Natural killer cell (primary cell): ENCODE results near the gene ZNF326. TPM values are rescaled to one million over a fixed set of nuclear protein-coding genes. Genes with fewer than 3 reads are reported as not detected.

Experiments
- ATAC-seq, 3 donors: fragments of 150-1000 bp in 2 of 3; fragments of 200-7000 bp in 1 of 3; cut with Tn5 transposase; 1 replicate in 1 of 3; 2 replicates in 2 of 3; pipeline ENCODE4 v1.10.0; 2021; ENCODE audit warnings: mild to moderate bottlenecking in 2 of 3, moderate library complexity in 2 of 3
- DNase-seq, 2 donors: peaks; one replicate each; pipeline versions ENCODE4 v3.0.0 to v3.0.0-alpha.2; 2013 to 2021; ENCODE audit warnings: mixed read lengths in 1 of 2
- H3K27ac ChIP-seq: one replicate; pipeline ENCODE4 v1.5.1; 2013; ENCODE audit warnings: mild to moderate bottlenecking, low read length
- H3K27me3 ChIP-seq: one replicate; pipeline ENCODE4 v1.6.1; 2013; ENCODE audit warnings: low read length; ENCODE audit not compliant: control insufficient read depth, insufficient read depth
- H3K36me3 ChIP-seq: one replicate; pipeline ENCODE4 v1.6.1; 2013; ENCODE audit warnings: low read length; ENCODE audit not compliant: control insufficient read depth, insufficient read depth
- H3K4me1 ChIP-seq: one replicate; pipeline ENCODE4 v1.6.1; 2013; ENCODE audit warnings: low read length; ENCODE audit not compliant: control insufficient read depth, insufficient read depth
- H3K4me3 ChIP-seq: one replicate; pipeline ENCODE4 v1.5.1; 2013; ENCODE audit warnings: low read length
- H3K9me3 ChIP-seq: one replicate; pipeline ENCODE4 v1.6.1; 2013; ENCODE audit warnings: low read length; ENCODE audit not compliant: control insufficient read depth, insufficient read depth
- H3K27ac Mint-ChIP-seq, 2 donors: one replicate each; pipeline ENCODE4 v1.8.0; 2022; ENCODE audit warnings: mild to moderate bottlenecking in 2 of 2, mixed read lengths in 2 of 2, moderate library complexity in 1 of 2
- H3K27me3 Mint-ChIP-seq, 2 donors: one replicate each; pipeline ENCODE4 v1.8.0; 2022; ENCODE audit warnings: low read depth in 2 of 2, mixed read lengths in 2 of 2
- H3K36me3 Mint-ChIP-seq: one replicate; pipeline ENCODE4 v1.8.0; 2022; ENCODE audit warnings: mixed read lengths
- H3K4me1 Mint-ChIP-seq, 2 donors: one replicate each; pipeline ENCODE4 v1.8.0; 2022; ENCODE audit warnings: mixed read lengths in 2 of 2
- H3K4me3 Mint-ChIP-seq: one replicate; pipeline ENCODE4 v1.8.0; 2022; ENCODE audit warnings: mild to moderate bottlenecking, moderate library complexity, mixed read lengths
- H3K9me3 Mint-ChIP-seq, 2 donors: one replicate each; pipeline ENCODE4 v1.8.0; 2022; ENCODE audit warnings: mixed read lengths in 2 of 2
- CTCF ChIP-seq: fragments of 200-600 bp; IDR thresholded peaks from one replicate; pipeline ENCODE4 v1.8.0; 2022; ENCODE audit warnings: antibody characterized with exemption
- WGBS: methylation state at CpG from one replicate; pipeline ENCODE4 v1.1.7; 2013; ENCODE audit warnings: missing lambda C conversion rate; ENCODE audit not compliant: insufficient coverage; 5-methylcytosine and 5-hydroxymethylcytosine counted together
- intact Hi-C: fragments of 100-400 bp; cut with micrococcal nuclease; formaldehyde crosslinking; loops from one replicate; pipeline ENCODE4 v1.14.2; 2022
- total RNA-seq, 4 donors: library from RNA; stranded (reverse); fragments of 120-200 nt in 1 of 4; gene quantifications; one replicate each; pipeline versions ENCODE4 v1.2.3 to v1.2.4, GENCODE V29; 2013 to 2022

ZNF326 gene
- total RNA-seq, 3 donors from 2014 or later (not counting 1 experiment from before 2014, with no cell fraction given): 44.4 to 49.2 (median 45.7) TPM

GRCh38 chr1:89962024-89962741 is 32.7 kb upstream of the ZNF326 start:
- Mint-ChIP-seq H3K36me3 (no peaks in the 10 kb centered on the region), H3K27ac (no peak overlapping the region), H3K9me3 (no peaks in the 10 kb centered on the region), H3K4me1 (peaks cover 39 to 44% of the 10 kb centered on the region in 2 donors), H3K4me3 (no peak overlapping the region), H3K27me3 (peaks cover 0 to 3% of the 10 kb centered on the region in 2 donors)
- DNase-seq (no peak), ATAC-seq (peak in 1 of 3 donors; percentile 41)
- Histone ChIP-seq H3K9me3 (no peaks in the 10 kb centered on the region), H3K27ac (no peak overlapping the region), H3K4me1 (peaks cover 24% of the 10 kb centered on the region), H3K27me3 (peaks cover 2% of the 10 kb centered on the region), H3K4me3 (no peak overlapping the region), H3K36me3 (no peaks in the 10 kb centered on the region)
- intact Hi-C loops: no loop called here
- TF ChIP-seq CTCF: no peak
- 20% methylated on average over 6 of the region's 6 CpGs for WGBS

- Mint-ChIP-seq H3K36me3 (no peaks in the 10 kb centered on the region), H3K4me3 (no peak overlapping the region), H3K9me3 (no peaks in the 10 kb centered on the region), H3K27me3 (peaks cover 0 to 3% of the 10 kb centered on the region in 2 donors), H3K4me1 (peaks cover 34 to 39% of the 10 kb centered on the region in 2 donors), H3K27ac (no peak overlapping the region)
- Histone ChIP-seq H3K4me3 (no peak overlapping the region), H3K27ac (no peak overlapping the region), H3K9me3 (no peaks in the 10 kb centered on the region), H3K36me3 (no peaks in the 10 kb centered on the region), H3K4me1 (peaks cover 21% of the 10 kb centered on the region), H3K27me3 (peaks cover 2% of the 10 kb centered on the region)
- DNase-seq (no peak), ATAC-seq (no peak)
- 100% methylated on average over 1 of the region's 1 CpG for WGBS
- intact Hi-C loops: no loop called here
- TF ChIP-seq CTCF: no peak
Observed at GRCh38 chr1:89962742-89963075, 32.2 kb upstream of the ZNF326 start.

GRCh38 chr1:89965193-89965768 is 29.6 kb upstream of the ZNF326 start:
- intact Hi-C loops: no loop called here
- no peaks in the 10 kb centered on the region for H3K36me3 Mint-ChIP-seq
- WGBS: 100% methylated on average over 3 of the region's 4 CpGs
- peaks cover 0 to 3% of the 10 kb centered on the region in 2 donors for H3K27me3 Mint-ChIP-seq
- no peaks in the 10 kb centered on the region for H3K27me3 ChIP-seq
- H3K27ac Mint-ChIP-seq: no peak overlapping the region
- DNase-seq (no peak), ATAC-seq (no peak)
- no peak overlapping the region for H3K27ac ChIP-seq
- H3K4me1 Mint-ChIP-seq: peaks cover 11 to 18% of the 10 kb centered on the region in 2 donors
- H3K9me3 ChIP-seq: no peaks in the 10 kb centered on the region
- H3K4me1 ChIP-seq: peaks cover 5% of the 10 kb centered on the region
- no peak overlapping the region for H3K4me3 ChIP-seq
- H3K4me3 Mint-ChIP-seq: no peak overlapping the region
- H3K36me3 ChIP-seq: no peaks in the 10 kb centered on the region
- no peaks in the 10 kb centered on the region for H3K9me3 Mint-ChIP-seq
- no peak for TF ChIP-seq CTCF
